Rectal smooth muscle tissue (tissue), 1 donor: ENCODE results near the gene FHOD3.

Experiments
- H3K27ac ChIP-seq: one replicate; pipeline ENCODE4 v1.7.0; 2013; ENCODE audit warnings: low read depth, low read length, inconsistent platforms
- H3K27me3 ChIP-seq: one replicate; pipeline ENCODE4 v1.7.0; 2013; ENCODE audit warnings: low read length; ENCODE audit not compliant: control insufficient read depth, insufficient read depth
- H3K36me3 ChIP-seq: one replicate; pipeline ENCODE4 v1.7.0; 2013; ENCODE audit warnings: low read length; ENCODE audit not compliant: control insufficient read depth, insufficient read depth
- H3K4me1 ChIP-seq: one replicate; pipeline ENCODE4 v1.7.0; 2013; ENCODE audit warnings: low read length; ENCODE audit not compliant: control insufficient read depth, insufficient read depth
- H3K4me3 ChIP-seq: one replicate; pipeline ENCODE4 v1.7.0; 2013; ENCODE audit warnings: low read length
- H3K9ac ChIP-seq: one replicate; pipeline ENCODE4 v1.7.0; 2013; ENCODE audit warnings: low read length

Gene FHOD3

DNA sequence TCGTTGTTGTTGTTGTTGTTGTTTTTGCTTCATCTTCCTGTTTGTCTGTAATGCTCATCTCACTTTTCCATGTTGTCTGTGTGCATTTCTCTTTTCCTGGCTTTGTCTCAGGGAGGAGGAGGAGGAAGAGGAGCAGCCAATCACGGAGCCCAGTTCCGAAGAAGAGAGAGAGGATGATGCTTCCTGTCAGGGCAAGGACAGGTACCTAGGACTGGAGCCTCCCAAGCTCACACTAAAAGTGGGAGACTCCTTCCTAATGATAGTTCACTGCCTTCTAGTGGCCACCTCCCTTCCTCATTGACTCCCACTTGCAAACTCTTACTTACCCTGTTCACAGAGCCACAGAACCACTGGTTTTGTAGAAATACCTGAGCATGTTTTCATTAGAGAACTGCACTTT is 351.7 kb downstream of the FHOD3 start:
- no peaks in the 10 kb centered on the region for H3K4me1 ChIP-seq
- no peak overlapping the region for H3K4me3 ChIP-seq
- H3K36me3 ChIP-seq, result no peaks in the 10 kb centered on the region
- H3K27me3 ChIP-seq, result no peaks in the 10 kb centered on the region
- no peak overlapping the region for H3K27ac ChIP-seq
- H3K9ac ChIP-seq, result no peak overlapping the region

DNA sequence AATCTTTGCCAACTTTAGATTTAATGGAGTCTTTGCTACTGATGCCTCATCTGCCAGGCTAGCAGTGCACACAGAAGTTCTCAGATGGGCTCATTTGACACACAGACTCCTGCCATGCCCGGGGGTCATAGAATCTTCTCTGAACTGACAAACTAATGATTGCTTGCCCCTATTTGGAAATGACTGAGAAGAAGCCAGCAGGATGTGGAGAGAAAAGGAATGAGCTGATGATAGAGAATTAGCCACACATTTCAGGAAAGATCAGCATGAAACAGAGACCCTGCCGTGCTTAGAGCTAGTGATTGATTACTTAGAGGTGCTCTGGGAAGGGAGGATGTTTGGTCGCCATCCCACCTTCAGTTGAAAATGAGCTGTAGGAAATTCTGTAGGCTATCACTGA is 352.8 kb downstream of the FHOD3 start:
- H3K27me3 ChIP-seq, result no peaks in the 10 kb centered on the region
- H3K9ac ChIP-seq, result no peak overlapping the region
- no peaks in the 10 kb centered on the region for H3K4me1 ChIP-seq
- no peak overlapping the region for H3K27ac ChIP-seq
- no peaks in the 10 kb centered on the region for H3K36me3 ChIP-seq
- H3K4me3 ChIP-seq, result no peak overlapping the region

DNA sequence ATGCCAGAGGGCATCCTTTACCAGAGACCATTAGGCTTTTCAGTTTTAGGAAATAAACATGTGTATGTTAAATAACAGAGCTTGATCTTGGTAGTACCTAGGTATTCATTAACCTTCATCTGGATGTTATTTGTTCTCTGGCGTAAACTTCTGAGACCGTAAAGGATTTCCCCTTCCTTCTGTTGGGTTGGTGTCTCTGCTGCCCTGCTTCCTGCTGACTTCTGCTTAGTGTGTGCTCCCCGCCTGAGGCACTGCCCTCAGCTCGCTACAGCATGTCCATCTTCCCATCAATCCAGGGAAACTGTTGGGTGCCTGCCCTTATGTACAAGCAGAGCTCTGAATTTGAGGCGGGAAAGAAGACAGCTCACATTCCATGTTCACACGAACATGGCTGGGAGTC is 353.4 kb downstream of the FHOD3 start:
- no peaks in the 10 kb centered on the region for H3K4me1 ChIP-seq
- H3K27ac ChIP-seq, result no peak overlapping the region
- no peak overlapping the region for H3K9ac ChIP-seq
- H3K36me3 ChIP-seq, result no peaks in the 10 kb centered on the region
- H3K4me3 ChIP-seq, result no peak overlapping the region
- no peaks in the 10 kb centered on the region for H3K27me3 ChIP-seq

DNA sequence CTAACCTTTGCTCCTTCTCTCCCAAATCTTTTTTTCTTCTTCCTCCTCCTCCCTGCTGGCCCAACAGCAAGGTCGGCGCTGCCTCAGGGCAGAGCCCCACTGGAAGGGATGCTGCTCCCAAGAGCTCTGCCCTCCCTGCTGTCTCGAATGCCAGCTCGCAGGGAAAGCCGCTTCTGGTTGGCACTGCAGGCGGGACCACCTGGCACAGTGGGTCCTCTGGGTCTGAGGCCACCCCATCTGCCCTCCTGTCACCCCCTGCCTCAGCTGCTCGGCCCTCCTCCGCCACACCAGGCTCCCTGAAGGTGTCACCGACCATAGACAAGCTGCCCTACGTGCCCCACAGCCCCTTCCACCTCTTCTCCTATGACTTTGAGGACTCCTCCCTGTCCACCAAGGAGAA is 355.0 kb downstream of the FHOD3 start:
- Histone ChIP-seq H3K4me1 (no peaks in the 10 kb centered on the region), H3K27ac (no peak overlapping the region), H3K9ac (no peak overlapping the region), H3K27me3 (no peaks in the 10 kb centered on the region), H3K36me3 (no peaks in the 10 kb centered on the region), H3K4me3 (no peak overlapping the region)

DNA sequence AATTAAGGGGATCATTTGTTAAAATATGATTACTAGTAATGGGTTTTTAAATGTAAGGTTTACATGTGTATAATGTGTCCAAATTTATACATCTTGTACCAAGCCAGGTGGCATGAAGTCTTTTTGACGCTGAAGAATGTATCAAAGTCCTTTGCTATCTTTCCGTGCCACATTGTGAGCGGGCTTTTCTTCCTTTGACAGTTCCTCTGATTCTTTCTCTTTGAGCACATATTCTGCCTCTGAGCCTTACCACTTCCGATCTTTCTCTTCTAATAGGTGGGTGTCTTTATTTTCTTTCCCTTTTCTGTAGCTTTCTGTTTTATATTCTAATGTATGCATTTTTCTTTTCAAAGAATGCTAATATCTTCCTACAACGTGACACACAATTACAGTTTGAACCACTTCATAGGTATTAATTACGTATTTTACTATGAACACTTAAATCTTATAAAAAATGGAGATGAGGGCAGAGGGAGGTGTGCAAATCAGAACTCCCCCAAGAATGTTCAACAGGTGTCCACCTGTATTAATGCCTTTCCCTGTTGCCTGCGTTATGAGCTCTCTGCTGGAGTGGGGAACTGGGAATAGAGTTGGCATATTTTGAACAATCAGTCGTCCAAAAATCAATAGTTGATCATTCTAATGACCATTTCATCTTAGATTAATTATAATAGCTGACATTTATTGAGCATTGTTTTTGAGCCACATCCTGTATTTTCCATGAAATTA is 355.8 kb downstream of the FHOD3 start:
- Histone ChIP-seq H3K4me3 (no peak overlapping the region), H3K9ac (no peak overlapping the region), H3K27me3 (no peaks in the 10 kb centered on the region), H3K36me3 (no peaks in the 10 kb centered on the region), H3K27ac (no peak overlapping the region), H3K4me1 (no peaks in the 10 kb centered on the region)

GRCh38 chr18:36653870-36654269 is 356.4 kb downstream of the FHOD3 start:
- Histone ChIP-seq H3K4me1 (no peaks in the 10 kb centered on the region), H3K27ac (no peak overlapping the region), H3K36me3 (no peaks in the 10 kb centered on the region), H3K9ac (no peak overlapping the region), H3K4me3 (no peak overlapping the region), H3K27me3 (no peaks in the 10 kb centered on the region)

DNA sequence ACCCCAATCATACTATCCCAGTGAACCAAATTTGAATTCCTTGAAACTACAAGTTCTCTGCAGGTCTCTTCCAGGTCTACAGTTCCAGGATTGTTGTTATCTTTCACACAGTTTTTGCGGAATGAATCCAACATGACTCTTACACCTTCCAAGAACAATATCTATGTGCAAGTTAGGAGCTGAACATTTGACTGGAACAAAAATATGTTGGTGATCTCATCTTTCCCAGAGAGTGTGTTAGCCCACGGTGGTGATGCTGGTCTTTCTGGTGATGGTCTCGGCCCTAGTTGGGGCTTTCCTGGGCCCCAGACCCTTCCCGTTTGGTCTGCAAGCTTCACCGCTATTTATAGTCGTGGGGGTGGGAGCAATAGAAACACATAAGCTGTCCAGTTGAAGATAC is 357.6 kb downstream of the FHOD3 start:
- Histone ChIP-seq H3K27me3 (no peaks in the 10 kb centered on the region), H3K4me3 (no peak overlapping the region), H3K27ac (no peak overlapping the region), H3K4me1 (no peaks in the 10 kb centered on the region), H3K36me3 (no peaks in the 10 kb centered on the region), H3K9ac (no peak overlapping the region)

DNA sequence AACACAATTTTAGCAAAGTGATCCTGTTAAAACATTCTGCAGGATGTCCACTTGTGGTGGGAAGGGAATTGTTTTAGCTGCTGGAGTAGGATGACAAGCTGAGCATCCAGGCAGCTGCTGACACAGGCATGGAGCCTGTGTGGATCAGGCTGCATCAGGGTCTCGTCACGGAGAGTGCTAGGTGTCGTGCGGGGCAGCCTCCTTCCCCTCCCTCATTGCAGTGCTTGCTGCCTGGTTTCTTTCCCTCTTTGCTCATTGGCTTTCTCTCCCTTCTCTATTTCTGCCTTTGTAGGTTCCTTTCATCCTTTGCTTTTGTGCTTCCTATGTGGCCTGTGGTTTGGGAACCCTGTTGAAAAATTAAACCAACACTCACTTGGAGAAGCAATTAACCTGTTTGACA is 358.4 kb downstream of the FHOD3 start:
- H3K27ac ChIP-seq, result no peak overlapping the region
- H3K36me3 ChIP-seq, result no peaks in the 10 kb centered on the region
- no peaks in the 10 kb centered on the region for H3K4me1 ChIP-seq
- no peaks in the 10 kb centered on the region for H3K27me3 ChIP-seq
- no peak overlapping the region for H3K9ac ChIP-seq
- no peak overlapping the region for H3K4me3 ChIP-seq

DNA sequence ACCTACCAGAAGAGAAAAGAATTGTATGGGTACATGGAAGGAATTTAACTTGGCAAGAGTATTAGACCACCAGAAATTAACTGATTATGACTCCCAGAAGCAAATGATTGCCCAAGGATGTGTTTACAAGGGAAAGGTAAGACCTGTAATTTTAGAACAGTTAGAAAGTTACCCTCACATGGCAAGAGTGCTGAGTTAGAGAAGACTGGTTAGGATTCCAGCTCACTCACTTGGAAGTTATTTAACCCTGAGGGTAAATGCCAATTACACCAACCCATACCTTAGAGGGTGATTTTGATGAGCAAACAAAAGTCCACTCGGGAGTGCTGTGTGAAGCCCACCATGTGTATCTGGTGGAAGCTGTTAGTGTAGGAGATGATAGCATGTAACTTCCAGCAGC is 361.1 kb downstream of the FHOD3 start:
- no peak overlapping the region for H3K27ac ChIP-seq
- H3K9ac ChIP-seq, result no peak overlapping the region
- H3K4me1 ChIP-seq, result no peaks in the 10 kb centered on the region
- H3K27me3 ChIP-seq, result no peaks in the 10 kb centered on the region
- H3K36me3 ChIP-seq, result no peaks in the 10 kb centered on the region
- H3K4me3 ChIP-seq, result no peak overlapping the region

GRCh38 chr18:36660311-36660710 is 362.8 kb downstream of the FHOD3 start:
- H3K36me3 ChIP-seq, result no peaks in the 10 kb centered on the region
- no peaks in the 10 kb centered on the region for H3K4me1 ChIP-seq
- no peaks in the 10 kb centered on the region for H3K27me3 ChIP-seq
- no peak overlapping the region for H3K4me3 ChIP-seq
- no peak overlapping the region for H3K9ac ChIP-seq
- H3K27ac ChIP-seq, result no peak overlapping the region

DNA sequence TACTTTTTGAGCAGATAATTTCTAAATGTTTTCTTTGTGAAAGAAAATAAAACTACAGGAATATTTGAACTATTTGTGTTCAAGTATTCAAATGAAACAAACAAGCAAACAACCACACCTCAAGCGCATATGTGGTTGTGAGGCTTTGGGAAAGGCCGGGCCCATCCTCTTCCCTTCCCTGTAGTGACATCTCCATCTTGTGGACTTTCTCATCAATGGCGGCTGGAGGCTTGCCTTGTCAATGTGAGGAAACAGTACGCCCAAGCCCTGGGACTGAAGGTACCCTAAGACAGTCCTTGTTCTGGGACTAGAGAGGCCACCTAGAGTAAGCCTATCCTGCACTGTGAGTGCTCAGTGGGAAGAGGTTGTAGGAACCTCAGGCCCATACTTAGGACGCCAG is 364.5 kb downstream of the FHOD3 start:
- Histone ChIP-seq H3K4me1 (no peaks in the 10 kb centered on the region), H3K36me3 (no peaks in the 10 kb centered on the region), H3K9ac (no peak overlapping the region), H3K4me3 (no peak overlapping the region), H3K27me3 (no peaks in the 10 kb centered on the region), H3K27ac (no peak overlapping the region)

GRCh38 chr18:36663312-36663711 is 365.8 kb downstream of the FHOD3 start:
- no peak overlapping the region for H3K4me3 ChIP-seq
- H3K36me3 ChIP-seq, result no peaks in the 10 kb centered on the region
- no peak overlapping the region for H3K27ac ChIP-seq
- no peaks in the 10 kb centered on the region for H3K4me1 ChIP-seq
- H3K27me3 ChIP-seq, result no peaks in the 10 kb centered on the region
- no peak overlapping the region for H3K9ac ChIP-seq

GRCh38 chr18:36665952-36666351 is 368.4 kb downstream of the FHOD3 start:
- Histone ChIP-seq H3K36me3 (no peaks in the 10 kb centered on the region), H3K9ac (no peak overlapping the region), H3K27ac (no peak overlapping the region), H3K4me1 (no peaks in the 10 kb centered on the region), H3K27me3 (no peaks in the 10 kb centered on the region), H3K4me3 (no peak overlapping the region)
